Right lobe of liver (tissue), 4 donors: ENCODE results near the gene SFTA2.

Experiments used
- POLR2A ChIP-seq: fragments of 450-650 bp; IDR thresholded peaks from one replicate; pipeline ENCODE4 v1.6.1; 2017; ENCODE audit warnings: antibody characterized with exemption, mild to moderate bottlenecking
- TF ChIP-seq, protein P1 (sequence below), 4 donors: fragments of 200-600 bp in 3 of 4; fragments of 450-650 bp in 1 of 4; IDR thresholded peaks; one replicate each; pipeline versions ENCODE4 v1.5.1 to v1.8.0; 2016 to 2022; ENCODE audit warnings: antibody characterized with exemption in 4 of 4, mild to moderate bottlenecking in 2 of 4
- donor health status: DM: no; HTN: no; CAD: no.
- donor health status: DM: no; HTN: no; CAD: no.
- donor health status: DM: no; HTN: yes; CAD: no.

DNA sequence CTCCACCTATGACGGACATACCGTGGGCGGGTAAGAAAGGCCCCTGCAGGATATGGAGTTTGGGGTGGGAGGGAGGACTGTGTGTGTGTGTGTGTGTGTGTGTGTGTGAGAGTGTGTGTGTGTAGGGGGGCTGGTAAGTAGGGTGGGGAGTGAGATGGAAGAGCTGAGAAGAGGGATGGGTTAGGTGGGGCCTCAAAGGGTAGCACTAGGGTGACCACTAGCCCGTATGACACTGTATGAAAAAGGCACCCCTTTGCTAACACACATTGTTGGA is 40.6 kb downstream of the SFTA2 start:
- TF ChIP-seq, protein P1, sequence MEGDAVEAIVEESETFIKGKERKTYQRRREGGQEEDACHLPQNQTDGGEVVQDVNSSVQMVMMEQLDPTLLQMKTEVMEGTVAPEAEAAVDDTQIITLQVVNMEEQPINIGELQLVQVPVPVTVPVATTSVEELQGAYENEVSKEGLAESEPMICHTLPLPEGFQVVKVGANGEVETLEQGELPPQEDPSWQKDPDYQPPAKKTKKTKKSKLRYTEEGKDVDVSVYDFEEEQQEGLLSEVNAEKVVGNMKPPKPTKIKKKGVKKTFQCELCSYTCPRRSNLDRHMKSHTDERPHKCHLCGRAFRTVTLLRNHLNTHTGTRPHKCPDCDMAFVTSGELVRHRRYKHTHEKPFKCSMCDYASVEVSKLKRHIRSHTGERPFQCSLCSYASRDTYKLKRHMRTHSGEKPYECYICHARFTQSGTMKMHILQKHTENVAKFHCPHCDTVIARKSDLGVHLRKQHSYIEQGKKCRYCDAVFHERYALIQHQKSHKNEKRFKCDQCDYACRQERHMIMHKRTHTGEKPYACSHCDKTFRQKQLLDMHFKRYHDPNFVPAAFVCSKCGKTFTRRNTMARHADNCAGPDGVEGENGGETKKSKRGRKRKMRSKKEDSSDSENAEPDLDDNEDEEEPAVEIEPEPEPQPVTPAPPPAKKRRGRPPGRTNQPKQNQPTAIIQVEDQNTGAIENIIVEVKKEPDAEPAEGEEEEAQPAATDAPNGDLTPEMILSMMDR (IDR thresholded peaks at IDR 0.05): no peak
- TF ChIP-seq POLR2A: no peak
